Esophagus (tissue), 2 donors: ENCODE measurements around the gene RASIP1. TPM values are rescaled to one million over a fixed set of nuclear protein-coding genes. Genes with fewer than 3 reads are reported as not detected.
"Not testable (repeated sequence)": the region's sequence is repeated elsewhere in the genome, so short reads cannot be mapped to it uniquely, and the experiment has no call there.

Source experiments
- H3K27ac ChIP-seq, 2 donors: one replicate each; pipeline ENCODE4 v1.5.1; 2013; ENCODE audit warnings: low read depth in 2 of 2, mild to moderate bottlenecking in 2 of 2, inconsistent platforms in 1 of 2, low read length in 1 of 2, moderate library complexity in 1 of 2
- H3K27me3 ChIP-seq, 2 donors: one replicate each; pipeline ENCODE4 v1.6.1; 2013; ENCODE audit warnings: low read length in 2 of 2, control low read depth in 1 of 2, mild to moderate bottlenecking in 1 of 2; ENCODE audit not compliant: insufficient read depth in 2 of 2, control insufficient read depth in 1 of 2
- H3K36me3 ChIP-seq, 2 donors: one replicate each; pipeline ENCODE4 v1.6.1; 2013; ENCODE audit warnings: low read length in 1 of 2; ENCODE audit not compliant: control insufficient read depth in 2 of 2, insufficient read depth in 2 of 2
- H3K4me1 ChIP-seq, 2 donors: one replicate each; pipeline ENCODE4 v1.6.1; 2013; ENCODE audit warnings: low read length in 1 of 2; ENCODE audit not compliant: control insufficient read depth in 2 of 2, insufficient read depth in 2 of 2
- H3K4me3 ChIP-seq, 2 donors: one replicate each; pipeline ENCODE4 v1.5.1; 2013; ENCODE audit warnings: low read length in 2 of 2, mild to moderate bottlenecking in 2 of 2, low read depth in 1 of 2, moderate library complexity in 1 of 2
- H3K9me3 ChIP-seq, 2 donors: one replicate each; pipeline ENCODE4 v1.6.1; 2013; ENCODE audit warnings: mild to moderate bottlenecking in 2 of 2, low read depth in 1 of 2, low read length in 1 of 2, moderate library complexity in 1 of 2; ENCODE audit not compliant: control insufficient read depth in 2 of 2, insufficient read depth in 1 of 2
- WGBS, 2 donors: extraction: QIAGEN DNeasy Blood & Tissue Kit; methylation state at CpG; one replicate each; pipeline ENCODE4 v1.1.7; 2013; 5-methylcytosine and 5-hydroxymethylcytosine counted together
- polyA plus RNA-seq, 2 donors: library from polyadenylated mRNA; stranded (reverse); fragments of 200-250 nt; gene quantifications; one replicate each; pipeline ENCODE4 v1.2.3, GENCODE V29; 2013
- donor health status: healthy with polysubstance abuse.
- donor health status: Bipolar disorder and iron deficiency.

RASIP1 gene
- polyA plus RNA-seq, 2 donors: 7.0 to 11.4 TPM

DNA sequence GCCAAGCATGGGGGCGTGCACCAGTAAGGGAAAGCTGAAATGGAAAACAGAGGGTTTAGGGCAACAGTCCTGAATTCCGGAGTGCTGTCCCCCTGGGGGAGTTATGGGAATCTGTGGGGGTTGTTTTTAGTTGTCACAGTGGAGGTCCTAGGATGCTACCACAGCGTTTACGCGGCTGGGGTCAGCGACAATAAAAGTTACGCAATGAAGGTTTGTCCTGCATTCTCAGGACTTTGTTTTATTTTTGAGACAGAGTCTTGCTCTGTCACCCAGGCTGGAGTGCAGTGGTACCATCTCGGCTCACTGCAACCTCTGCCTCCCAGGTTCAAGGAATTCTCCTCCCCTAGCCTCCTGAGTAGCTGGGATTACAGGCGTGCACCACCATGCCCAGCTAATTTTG lies 46.8 kb downstream of the RASIP1 start:
- WGBS, 2 donors: 90 to 93% methylated on average over 9 of the region's 9 CpGs
- not testable (repeated sequence) for H3K9me3 ChIP-seq, H3K4me1 ChIP-seq, H3K4me3 ChIP-seq, H3K27me3 ChIP-seq, H3K36me3 ChIP-seq, H3K27ac ChIP-seq

DNA sequence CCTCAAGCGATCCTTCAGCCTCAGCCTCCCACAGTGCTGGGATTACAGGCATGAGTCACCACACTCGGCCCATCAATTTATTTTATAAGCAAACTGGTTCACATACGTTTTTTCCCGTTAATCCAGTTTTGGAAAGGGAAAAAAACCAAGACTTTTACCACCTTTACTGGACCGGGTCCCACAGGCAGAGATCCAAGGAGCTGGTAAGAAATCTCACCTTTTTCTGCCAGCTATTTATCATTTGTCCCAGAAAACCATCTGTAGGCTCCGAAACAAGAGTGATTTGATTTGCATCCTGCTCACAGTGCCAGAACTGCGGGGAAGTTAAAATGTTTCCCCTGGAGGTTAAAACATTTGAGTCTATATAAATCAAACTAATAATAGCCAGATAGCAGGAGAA lies 51.0 kb downstream of the RASIP1 start:
- Histone ChIP-seq H3K9me3 (no peaks in the 10 kb centered on the region), H3K36me3 (no peaks in the 10 kb centered on the region), H3K27ac (no peak overlapping the region), H3K27me3 (no peaks in the 10 kb centered on the region), H3K4me1 (peaks cover 0 to 3% of the 10 kb centered on the region in 2 donors), H3K4me3 (no peak overlapping the region)
- 36 to 41% methylated on average over 7 of the region's 7 CpGs for WGBS, 2 donors

DNA sequence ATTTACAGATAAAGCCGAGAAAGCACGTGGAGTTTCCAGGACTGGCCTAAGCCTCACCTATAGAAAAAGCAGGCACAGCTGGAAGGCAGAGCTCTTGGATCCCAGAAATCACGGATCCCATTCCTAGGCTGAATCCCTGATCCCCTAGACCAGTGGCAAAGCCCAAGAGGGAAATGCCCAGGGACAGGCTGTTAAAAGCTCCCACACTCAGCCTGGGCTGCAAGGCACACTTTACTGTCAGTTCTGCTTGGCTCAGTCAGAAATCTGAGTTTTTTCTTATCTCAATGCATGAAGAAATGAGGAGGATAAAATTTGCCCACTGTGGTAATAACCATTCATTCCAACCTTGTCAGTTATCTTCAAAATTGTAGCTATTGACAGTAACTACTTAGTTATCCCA lies 52.6 kb downstream of the RASIP1 start:
- no peak overlapping the region for H3K4me3 ChIP-seq
- H3K4me1 ChIP-seq: peaks cover 0 to 3% of the 10 kb centered on the region in 2 donors
- no peaks in the 10 kb centered on the region for H3K27me3 ChIP-seq
- H3K36me3 ChIP-seq: no peaks in the 10 kb centered on the region
- WGBS, 2 donors: 82 to 89% methylated on average over 3 of the region's 3 CpGs
- H3K9me3 ChIP-seq: no peaks in the 10 kb centered on the region
- no peak overlapping the region for H3K27ac ChIP-seq

DNA sequence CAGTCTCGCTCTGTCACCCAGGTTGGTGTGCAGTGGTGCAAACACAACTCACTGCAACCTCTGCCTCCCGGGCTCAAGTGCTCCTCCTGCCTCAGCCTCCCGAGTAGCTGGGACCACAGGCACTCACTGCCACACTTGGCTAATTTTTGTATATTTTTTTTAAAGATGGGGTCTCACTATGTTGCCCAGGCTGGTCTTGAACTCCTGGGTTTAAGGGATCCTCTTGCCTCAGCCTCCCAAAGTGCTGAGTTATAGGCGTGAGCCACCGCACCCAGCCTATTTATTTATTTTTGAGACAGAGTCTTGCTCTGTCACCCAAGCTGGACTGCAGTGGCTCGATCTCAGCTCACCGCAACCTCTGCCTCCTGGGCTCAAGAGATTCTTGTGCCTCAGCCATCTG lies 53.8 kb downstream of the RASIP1 start:
- H3K9me3 ChIP-seq, H3K27ac ChIP-seq, H3K4me1 ChIP-seq, H3K4me3 ChIP-seq, H3K36me3 ChIP-seq, H3K27me3 ChIP-seq: not testable (repeated sequence)
- 91% methylated on average over 7 of the region's 7 CpGs for WGBS, 2 donors

DNA sequence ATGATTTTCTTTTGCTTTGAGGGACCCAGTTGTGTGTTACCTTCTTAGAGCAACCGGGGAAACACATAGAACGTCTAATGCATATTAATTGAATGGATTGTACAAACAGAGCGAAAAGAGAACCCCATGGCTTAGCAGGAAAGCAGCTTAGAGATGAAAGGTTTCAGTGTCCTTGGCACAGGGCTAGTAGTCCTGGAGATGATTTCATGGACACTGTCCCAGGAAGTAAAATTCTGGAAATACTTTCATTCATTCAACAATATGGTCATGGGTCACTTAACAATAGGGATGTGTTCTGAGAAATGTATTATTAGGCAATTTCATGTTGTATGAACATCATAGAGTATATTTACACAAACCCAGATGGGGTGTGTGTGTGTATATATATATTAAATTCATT lies 54.3 kb downstream of the RASIP1 start:
- H3K27me3 ChIP-seq: no peaks in the 10 kb centered on the region
- no peak overlapping the region for H3K4me3 ChIP-seq
- peaks cover 0 to 3% of the 10 kb centered on the region in 2 donors for H3K4me1 ChIP-seq
- WGBS, 2 donors: 84 to 86% methylated on average over 3 of the region's 3 CpGs
- no peaks in the 10 kb centered on the region for H3K36me3 ChIP-seq
- H3K9me3 ChIP-seq: no peaks in the 10 kb centered on the region
- no peak overlapping the region for H3K27ac ChIP-seq

DNA sequence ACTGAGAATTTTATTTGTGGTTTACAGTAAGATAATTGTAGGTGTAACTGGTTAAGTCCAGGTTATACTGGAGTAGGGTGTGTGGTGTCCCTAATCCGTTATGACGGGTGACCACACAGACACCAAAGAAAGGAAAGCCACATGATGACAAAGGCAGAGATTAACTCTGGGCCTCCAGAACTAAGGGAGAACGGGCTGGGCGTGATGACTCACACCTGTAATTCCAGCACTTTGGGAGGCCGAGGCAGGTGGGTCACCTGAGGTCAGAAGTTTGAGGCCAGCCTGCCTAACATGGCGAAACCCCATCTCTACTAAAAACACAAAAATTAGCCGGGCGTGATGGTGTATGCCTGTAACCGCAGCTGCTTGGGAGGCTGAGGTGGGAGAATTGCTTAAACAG lies 54.8 kb downstream of the RASIP1 start:
- Histone ChIP-seq H3K27me3 (no peaks in the 10 kb centered on the region), H3K27ac (peak overlapping the region; percentile 2 to 68), H3K9me3 (no peaks in the 10 kb centered on the region), H3K4me1 (peaks cover 0 to 3% of the 10 kb centered on the region in 2 donors), H3K36me3 (no peaks in the 10 kb centered on the region), H3K4me3 (no peak overlapping the region)
- WGBS, 2 donors: 68% methylated on average over 9 of the region's 9 CpGs

DNA sequence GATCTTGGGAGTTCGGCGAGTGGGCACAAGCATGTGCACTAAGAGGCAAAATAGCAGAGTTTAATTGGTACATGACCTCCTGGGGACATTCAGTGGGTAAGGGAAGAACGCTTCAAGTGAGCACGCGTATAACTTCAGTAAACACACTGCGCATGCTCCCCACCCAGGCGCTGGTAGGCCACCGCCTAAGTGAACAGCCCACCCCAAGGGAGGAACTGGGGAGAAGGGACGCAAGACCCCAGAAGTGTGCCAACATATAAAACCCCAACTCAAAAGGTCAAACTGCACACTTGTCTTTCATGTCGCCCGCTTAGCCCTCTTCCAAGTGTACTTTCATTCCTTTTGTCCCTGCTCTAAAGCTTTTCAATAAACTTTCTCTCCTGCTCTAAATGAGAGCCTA lies 57.1 kb downstream of the RASIP1 start:
- peaks cover 0 to 3% of the 10 kb centered on the region in 2 donors for H3K4me1 ChIP-seq
- H3K36me3 ChIP-seq: no peaks in the 10 kb centered on the region
- no peaks in the 10 kb centered on the region for H3K9me3 ChIP-seq
- H3K27me3 ChIP-seq: no peaks in the 10 kb centered on the region
- H3K4me3 ChIP-seq: no peak overlapping the region
- WGBS, 2 donors: 62 to 78% methylated on average over 11 of the region's 11 CpGs
- no peak overlapping the region for H3K27ac ChIP-seq

DNA sequence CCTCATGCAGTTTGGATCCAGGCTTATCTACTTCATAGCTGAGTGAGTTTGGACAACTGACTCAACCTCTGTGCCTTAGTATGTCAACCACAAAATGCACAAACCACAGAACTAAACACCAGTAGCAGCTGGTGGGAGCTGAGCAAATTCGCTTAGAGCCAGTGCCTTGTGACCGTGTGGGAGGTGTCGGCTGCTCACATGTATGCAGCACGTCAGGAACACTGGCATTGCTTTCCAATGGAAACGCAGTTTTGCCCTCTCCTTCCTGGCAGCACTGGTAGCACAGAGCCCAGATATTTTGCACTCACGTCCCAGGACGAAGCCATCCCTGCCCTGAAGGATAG lies 59.3 kb downstream of the RASIP1 start:
- Histone ChIP-seq H3K27me3 (no peaks in the 10 kb centered on the region), H3K27ac (no peak overlapping the region), H3K4me3 (no peak overlapping the region), H3K9me3 (no peaks in the 10 kb centered on the region), H3K36me3 (no peaks in the 10 kb centered on the region), H3K4me1 (peaks cover 3 to 6% of the 10 kb centered on the region in 2 donors)
- 68 to 74% methylated on average over 7 of the region's 7 CpGs for WGBS, 2 donors

DNA sequence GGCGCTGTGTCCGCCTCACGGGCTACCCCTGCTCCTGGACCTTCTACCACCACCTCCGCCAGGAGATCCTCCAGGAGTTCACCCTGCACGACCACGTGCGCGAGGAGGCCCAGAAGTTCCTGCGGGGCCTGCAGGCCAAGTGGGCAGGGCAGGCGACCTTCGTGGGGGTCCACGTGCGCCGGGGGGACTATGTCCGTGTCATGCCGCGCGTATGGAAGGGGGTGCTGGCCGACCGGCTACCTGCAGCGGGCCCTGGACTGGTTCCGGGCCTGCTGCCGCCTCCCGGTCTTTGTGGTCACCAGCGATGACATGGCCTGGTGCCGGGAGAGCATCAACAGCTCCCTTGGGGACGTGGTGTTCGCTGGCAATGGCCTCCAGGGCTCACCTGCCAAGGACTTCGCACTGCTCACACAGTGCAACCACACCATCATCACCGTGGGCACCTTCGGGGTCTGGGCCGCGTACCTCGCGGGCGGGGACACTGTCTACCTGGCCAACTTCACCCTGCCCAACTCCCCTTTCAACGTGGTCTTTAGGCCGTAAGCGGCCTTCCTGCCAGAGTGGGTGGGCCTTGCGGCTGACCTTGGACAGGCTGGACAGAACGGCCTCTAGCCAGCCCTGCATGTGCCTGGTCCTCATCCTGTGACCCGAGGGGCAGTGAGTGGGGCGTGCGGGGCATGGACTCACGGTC lies 59.8 kb downstream of the RASIP1 start:
- H3K27ac ChIP-seq: no peak overlapping the region
- 91 to 92% methylated on average over 44 to 45 of the region's 45 CpGs for WGBS, 2 donors
- H3K4me1 ChIP-seq: peaks cover 3 to 6% of the 10 kb centered on the region in 2 donors
- no peaks in the 10 kb centered on the region for H3K9me3 ChIP-seq
- H3K4me3 ChIP-seq: no peak overlapping the region
- H3K36me3 ChIP-seq: no peaks in the 10 kb centered on the region
- H3K27me3 ChIP-seq: no peaks in the 10 kb centered on the region

DNA sequence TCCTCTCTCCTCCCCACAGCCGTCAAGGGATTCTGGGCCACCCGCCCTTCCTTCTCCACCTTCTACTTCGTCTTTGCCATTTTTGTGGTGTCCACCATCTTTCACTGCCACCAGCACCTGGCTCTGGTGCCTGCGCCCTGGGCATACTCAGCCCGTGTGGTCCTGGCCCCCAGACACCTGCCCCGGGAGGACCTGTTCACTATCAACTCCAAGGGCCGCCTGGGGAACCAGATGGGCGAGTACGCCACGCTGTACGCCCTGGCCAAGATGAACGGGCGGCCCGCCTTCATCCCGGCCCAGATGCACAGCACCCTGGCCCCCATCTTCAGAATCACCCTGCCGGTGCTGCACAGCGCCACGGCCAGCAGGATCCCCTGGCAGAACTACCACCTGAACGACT lies 60.4 kb downstream of the RASIP1 start:
- not testable (repeated sequence) for H3K4me3 ChIP-seq, H3K27me3 ChIP-seq, H3K36me3 ChIP-seq, H3K9me3 ChIP-seq, H3K4me1 ChIP-seq, H3K27ac ChIP-seq
- 88 to 95% methylated on average over 13 to 19 of the region's 19 CpGs for WGBS, 2 donors
